HCT116 (cell line): ENCODE results near the gene TMSB4X. TPM values are rescaled to one million over a fixed set of nuclear protein-coding genes. Genes with fewer than 3 reads are reported as not detected.

Experiments used
- ATAC-seq: fragments of 200-7000 bp; cut with Tn5 transposase; 2 replicates; pipeline ENCODE4 v1.9.1; 2020; ENCODE audit warnings: mild to moderate bottlenecking, moderate library complexity
- BruUV-seq: library from RNA; stranded (reverse); fragments of 400-500 nt; replicated peaks from 2 replicates; lab custom pipeline; 2021; lab: Mats Ljungman, UMichigan
- CTCF ChIA-PET: fragments of 300-600 bp; sonication (Branson Sonifier 250); formaldehyde crosslinking; loops from one replicate; lab custom pipeline; 2021; ENCODE audit warnings: antibody characterized with exemption; lab: Charles Lee
- POLR2A ChIA-PET: fragments of 300-600, 350-600 bp; sonication (Branson Sonifier 250); formaldehyde crosslinking; loops from one replicate; lab custom pipeline; 2021; ENCODE audit warnings: antibody characterized with exemption; lab: Charles Lee
- RAD21 ChIA-PET, 2 experiments: fragments of 300-600 bp; sonication (Branson Sonifier 250); formaldehyde crosslinking; loops; one replicate each; lab custom pipeline; 2023; ENCODE audit warnings: low total read pairs in 2 of 2; ENCODE audit not compliant: uncharacterized antibody in 2 of 2, unreplicated experiment in 2 of 2, low non-redundant PET in 1 of 2; lab: Charles Lee
- DNase-seq: peaks from one replicate; pipeline ENCODE4 v3.0.0-alpha.2; 2010; ENCODE audit warnings: low read depth, low spot score
- H2AFZ ChIP-seq: fragments of 200-600 bp; shearing (Covaris generic), sonication (generic); 2 replicates; pipeline ENCODE4 v1.6.1; 2017; ENCODE audit warnings: low read depth, mixed run types, mixed read lengths, antibody characterized with exemption, low read length; ENCODE audit not compliant: poor library complexity, severe bottlenecking
- H3K27ac ChIP-seq: 2 replicates; pipeline ENCODE4 v1.5.1; 2012; ENCODE audit warnings: low read depth, low read length
- H3K27me3 ChIP-seq: fragments of 200-600 bp; sonication (generic); 2 replicates; pipeline ENCODE4 v1.6.1; 2016; ENCODE audit warnings: mixed run types, low read length, mixed read lengths; ENCODE audit not compliant: insufficient read depth
- H3K36me3 ChIP-seq, 2 experiments: fragments of 200-500 bp in 1 of 2; fragments of 200-600 bp in 1 of 2; sonication (Bioruptor generic) in 1 of 2; sonication (generic) in 1 of 2; 2 replicates each; pipeline versions ENCODE4 v1.5.1 to v1.6.1; 2014 to 2016; ENCODE audit warnings: low read length in 2 of 2, inconsistent platforms in 1 of 2, mixed read lengths in 1 of 2, mixed run types in 1 of 2; ENCODE audit not compliant: insufficient read depth in 2 of 2, control insufficient read depth in 1 of 2
- H3K4me1 ChIP-seq, 2 experiments: fragments of 200-600 bp in 1 of 2; sonication (generic) in 1 of 2; 2 replicates each; pipeline versions ENCODE4 v1.5.1 to v1.6.1; 2012 to 2017; ENCODE audit warnings: low read length in 2 of 2, inconsistent platforms in 1 of 2, mild to moderate bottlenecking in 1 of 2, mixed read lengths in 1 of 2, mixed run types in 1 of 2, moderate library complexity in 1 of 2; ENCODE audit not compliant: insufficient read depth in 2 of 2, control insufficient read depth in 1 of 2
- H3K4me2 ChIP-seq: fragments of 200-600 bp; sonication (generic); 2 replicates; pipeline ENCODE4 v1.6.1; 2017; ENCODE audit warnings: mixed run types, low read length, mixed read lengths
- H3K4me3 ChIP-seq, 2 experiments: fragments of 200-600 bp in 1 of 2; sonication (generic) in 1 of 2; replicated peaks in 1 of 2; 2 replicates each; pipeline ENCODE4 v1.5.1; 2011 to 2016; ENCODE audit warnings: low read length in 2 of 2, control low read depth in 1 of 2, low read depth in 1 of 2, mild to moderate bottlenecking in 1 of 2, mixed read lengths in 1 of 2, mixed run types in 1 of 2
- H3K79me2 ChIP-seq: fragments of 200-600 bp; sonication (generic); 2 replicates; pipeline ENCODE4 v1.6.1; 2017; ENCODE audit warnings: mild to moderate bottlenecking, mixed run types, low read length, moderate library complexity, mixed read lengths; ENCODE audit not compliant: insufficient read depth
- H3K9ac ChIP-seq: fragments of 200-600 bp; sonication (generic); 2 replicates; pipeline ENCODE4 v1.6.1; 2016; ENCODE audit warnings: low read length, mixed read lengths
- H3K9me2 ChIP-seq: fragments of 200-600 bp; sonication (generic), shearing (Covaris generic); 2 replicates; pipeline ENCODE4 v1.6.1; 2017; ENCODE audit warnings: mixed run types, mild to moderate bottlenecking, moderate library complexity; ENCODE audit not compliant: insufficient read depth
- H3K9me3 ChIP-seq, 2 experiments: fragments of 200-500 bp in 1 of 2; fragments of 200-600 bp in 1 of 2; sonication (Bioruptor generic) in 1 of 2; sonication (generic) in 1 of 2; 2 replicates each; pipeline ENCODE4 v1.6.1; 2014 to 2017; ENCODE audit warnings: low read length in 2 of 2, mixed read lengths in 2 of 2, inconsistent platforms in 1 of 2, low read depth in 1 of 2, mild to moderate bottlenecking in 1 of 2, mixed run types in 1 of 2, moderate library complexity in 1 of 2; ENCODE audit not compliant: control insufficient read depth in 1 of 2, insufficient read depth in 1 of 2
- H4K20me1 ChIP-seq: fragments of 200-600 bp; sonication (generic), shearing (Covaris generic); 2 replicates; pipeline ENCODE4 v1.6.1; 2017; ENCODE audit warnings: mixed run types, mild to moderate bottlenecking, moderate library complexity; ENCODE audit not compliant: insufficient read depth
- CEBPB ChIP-seq: IDR thresholded peaks from 2 replicates; pipeline ENCODE4 v1.6.1; 2012; ENCODE audit warnings: low read depth
- ELF1 ChIP-seq: IDR thresholded peaks from 2 replicates; pipeline ENCODE4 v1.6.1; 2012; ENCODE audit warnings: low read depth, borderline replicate concordance
- EZH2phosphoT487 ChIP-seq: fragments of 200-600 bp; IDR thresholded peaks from 2 replicates; pipeline ENCODE4 v1.6.1; 2018; ENCODE audit warnings: antibody characterized with exemption, borderline replicate concordance
- SRF ChIP-seq: IDR thresholded peaks from 2 replicates; pipeline ENCODE4 v1.6.1; 2012; ENCODE audit warnings: low read depth
- TCF7L2 ChIP-seq: IDR thresholded peaks from 2 replicates; pipeline ENCODE4 v1.7.0; 2011; ENCODE audit warnings: borderline replicate concordance, inconsistent platforms; ENCODE audit not compliant: insufficient read depth, insufficient read length; ENCODE audit errors: extremely low read depth
- YY1 ChIP-seq: IDR thresholded peaks from 2 replicates; pipeline ENCODE4 v1.6.1; 2011; ENCODE audit warnings: low read length, low read depth, moderate library complexity, mild to moderate bottlenecking; ENCODE audit not compliant: insufficient replicate concordance; ENCODE audit errors: extremely low read depth
- ZBTB33 ChIP-seq: IDR thresholded peaks from 2 replicates; pipeline ENCODE4 v1.6.1; 2011; ENCODE audit warnings: mild to moderate bottlenecking, low read length, moderate library complexity; ENCODE audit not compliant: insufficient replicate concordance; ENCODE audit errors: extremely low read depth
- intact Hi-C: fragments of 100-400 bp; cut with micrococcal nuclease; formaldehyde crosslinking; loops from 2 replicates; pipeline ENCODE4 v1.10.0; 2022
- total RNA-seq: library from RNA; stranded (reverse); gene quantifications from one replicate; pipeline ENCODE4 v1.2.1, GENCODE V29; 2021; ENCODE audit not compliant: unreplicated experiment
- TF ChIP-seq, protein P1 (sequence below), 3 experiments: fragments of 200-600 bp in 1 of 3; sonication (generic) in 1 of 3; IDR thresholded peaks in 2 of 3; conservative IDR thresholded peaks in 1 of 3; 2 replicates each; pipeline ENCODE4 v1.5.1; 2012 to 2017; ENCODE audit warnings: low read depth in 2 of 3, low read length in 2 of 3, antibody characterized with exemption in 1 of 3, borderline replicate concordance in 1 of 3, control low read depth in 1 of 3, mild to moderate bottlenecking in 1 of 3, mixed read lengths in 1 of 3, mixed run types in 1 of 3, moderate library complexity in 1 of 3; ENCODE audit not compliant: insufficient read depth in 1 of 3

The TMSB4X gene
- total RNA-seq, 1 experiment from 2014 or later = 407 TPM

DNA sequence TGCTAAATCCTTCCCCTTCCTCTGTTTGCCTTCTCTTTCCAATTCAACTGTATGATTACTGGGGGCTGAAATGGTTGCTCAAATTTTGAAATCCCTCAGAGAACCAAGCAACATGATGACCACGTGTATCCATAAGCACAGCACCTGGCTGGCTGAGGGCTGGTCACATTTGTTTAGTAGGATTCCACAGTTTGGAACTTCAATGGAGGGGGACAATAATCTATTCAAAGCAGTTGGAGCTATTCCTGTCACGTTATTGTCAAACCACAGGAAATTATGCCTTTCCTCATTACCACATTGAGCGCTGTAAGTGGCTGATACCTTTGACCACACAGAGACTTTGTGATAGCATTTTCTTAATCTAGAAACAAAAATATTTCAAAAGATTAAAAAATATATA, 7.0 kb downstream of the TMSB4X start:
- POLR2A ChIA-PET = no interaction called here

More for the DNA sequence above, 7.0 kb downstream of the TMSB4X start:
- ATAC-seq (no peak), DNase-seq (no peak)
- H3K9me3 ChIP-seq = no peaks in the 10 kb centered on the region
- intact Hi-C loops = loop anchor here (10.0 kb wide), 1 partner anchor 123 kb away; no protein-coding TSS in a partner anchor
- no peak overlapping the region for H2AFZ ChIP-seq
- no peak overlapping the region for H3K27ac ChIP-seq
- H3K4me1 ChIP-seq = peaks cover 9 to 13% of the 10 kb centered on the region in 2 experiments
- TF ChIP-seq, protein P1, sequence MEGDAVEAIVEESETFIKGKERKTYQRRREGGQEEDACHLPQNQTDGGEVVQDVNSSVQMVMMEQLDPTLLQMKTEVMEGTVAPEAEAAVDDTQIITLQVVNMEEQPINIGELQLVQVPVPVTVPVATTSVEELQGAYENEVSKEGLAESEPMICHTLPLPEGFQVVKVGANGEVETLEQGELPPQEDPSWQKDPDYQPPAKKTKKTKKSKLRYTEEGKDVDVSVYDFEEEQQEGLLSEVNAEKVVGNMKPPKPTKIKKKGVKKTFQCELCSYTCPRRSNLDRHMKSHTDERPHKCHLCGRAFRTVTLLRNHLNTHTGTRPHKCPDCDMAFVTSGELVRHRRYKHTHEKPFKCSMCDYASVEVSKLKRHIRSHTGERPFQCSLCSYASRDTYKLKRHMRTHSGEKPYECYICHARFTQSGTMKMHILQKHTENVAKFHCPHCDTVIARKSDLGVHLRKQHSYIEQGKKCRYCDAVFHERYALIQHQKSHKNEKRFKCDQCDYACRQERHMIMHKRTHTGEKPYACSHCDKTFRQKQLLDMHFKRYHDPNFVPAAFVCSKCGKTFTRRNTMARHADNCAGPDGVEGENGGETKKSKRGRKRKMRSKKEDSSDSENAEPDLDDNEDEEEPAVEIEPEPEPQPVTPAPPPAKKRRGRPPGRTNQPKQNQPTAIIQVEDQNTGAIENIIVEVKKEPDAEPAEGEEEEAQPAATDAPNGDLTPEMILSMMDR (IDR thresholded peaks at IDR 0.05 in 2 of 3, conservative IDR thresholded peaks at IDR 0.05 in 1 of 3; ENCODE audit: borderline replicate concordance in 1 of 3, insufficient read depth in 1 of 3, low read depth in 2 of 3, low read length in 2 of 3) = no peak
- TF ChIP-seq ZBTB33 (no peak), EZH2phosphoT487 (no peak), CEBPB (no peak), TCF7L2 (no peak), YY1 (no peak), SRF (no peak), ELF1 (no peak)
- BruUV-seq = no TSS peak
- H3K36me3 ChIP-seq = no peaks in the 10 kb centered on the region
- RAD21 ChIA-PET = no interaction called here
- CTCF ChIA-PET = no interaction called here
- no peaks in the 10 kb centered on the region for H3K79me2 ChIP-seq
- no peaks in the 10 kb centered on the region for H3K9me2 ChIP-seq
- H3K4me3 ChIP-seq = no peak overlapping the region
- H3K4me2 ChIP-seq = no peak overlapping the region
- no peak overlapping the region for H3K9ac ChIP-seq
- H3K27me3 ChIP-seq = no peaks in the 10 kb centered on the region
- H4K20me1 ChIP-seq = no peaks in the 10 kb centered on the region
